H54 (cell line): ENCODE data around the gene IFI6.
A peak's percentile ranks its signal among the peaks of the same experiment; 100 is the strongest.

Experiments
- DNase-seq: peaks from one replicate; pipeline ENCODE4 v3.0.0; 2011; ENCODE audit warnings: low spot score, mixed read lengths; ENCODE audit not compliant: insufficient read length
- FAIRE-seq: peaks from 3 replicates; lab custom pipeline; 2011; peaks lifted over from hg19 to GRCh38; lab: Jason Lieb, UNC
- POLR2A ChIP-seq: IDR thresholded peaks from 2 replicates; pipeline ENCODE4 v1.6.1; 2011; ENCODE audit warnings: low read depth, mild to moderate bottlenecking, low read length

Gene IFI6

DNA sequence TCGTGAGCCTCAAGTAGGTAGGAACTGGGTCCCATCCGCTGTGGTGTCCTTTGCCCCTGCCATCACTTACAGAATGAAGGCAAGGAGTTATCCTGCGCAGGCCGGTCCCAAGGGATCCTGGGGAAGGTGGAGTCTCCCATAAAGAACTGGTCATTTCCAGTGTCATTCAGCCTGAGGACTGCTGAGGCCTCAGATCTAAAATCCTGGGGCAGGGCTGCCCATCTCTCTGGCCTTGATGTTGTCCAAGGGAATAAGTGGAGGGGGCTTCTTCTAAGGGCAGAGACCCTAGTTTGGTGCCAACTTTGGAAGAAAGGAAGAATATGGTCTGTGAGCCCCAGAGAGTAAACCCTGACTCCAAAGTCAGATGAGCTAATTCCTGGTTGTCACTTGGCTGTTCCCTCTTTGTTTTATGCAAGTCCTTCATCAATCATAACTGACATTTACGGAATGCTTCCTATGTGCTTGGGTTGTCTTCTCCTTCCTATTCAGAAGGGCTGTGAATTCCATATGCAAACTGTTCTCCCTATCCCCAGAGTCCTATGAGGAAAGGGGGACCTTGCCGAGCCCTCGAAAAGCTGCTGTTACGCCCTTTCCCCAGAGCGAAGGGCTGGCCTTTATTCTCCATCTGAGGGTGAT lies 6.9 kb downstream of the IFI6 start:
- FAIRE-seq: no peak
- no peak for DNase-seq
- no peak for TF ChIP-seq POLR2A

- no peak for TF ChIP-seq POLR2A
- DNase-seq (no peak), FAIRE-seq (no peak)
Observed at GRCh38 chr1:27664291-27664690, 7.7 kb downstream of the IFI6 start.

DNA sequence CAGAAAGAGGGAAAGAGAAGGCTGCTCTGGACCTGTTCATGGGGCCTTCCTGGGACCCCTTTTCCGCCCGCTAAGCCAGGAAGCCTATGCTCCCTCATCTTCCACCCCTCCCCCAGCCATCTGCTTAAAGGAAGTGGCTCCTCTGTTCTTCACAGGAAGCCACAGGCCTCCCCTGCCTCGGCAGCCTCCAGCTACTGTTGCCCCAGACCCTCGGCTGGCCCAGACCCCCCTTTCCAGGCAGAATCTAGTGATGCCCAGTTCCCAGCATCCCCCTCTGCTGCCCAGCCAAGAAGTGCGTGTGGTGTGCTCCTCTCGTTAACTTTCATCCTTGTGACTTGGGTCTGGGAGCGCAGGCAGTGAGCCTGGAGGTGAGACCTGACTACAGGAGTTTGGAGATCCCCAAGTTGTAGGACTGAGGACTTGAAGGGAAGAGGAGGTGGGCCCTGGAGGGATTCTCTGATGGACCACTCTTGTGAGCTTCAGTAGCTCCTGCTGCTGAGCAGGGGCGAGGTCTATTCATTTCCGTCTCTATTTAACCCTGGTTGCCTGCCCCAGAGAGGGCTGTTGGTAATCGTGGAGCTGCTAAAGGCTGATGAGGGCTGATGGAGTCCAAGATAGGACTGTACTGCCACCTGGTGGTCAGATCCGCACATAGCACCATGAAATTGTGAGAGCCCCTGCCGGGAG lies 9.1 kb downstream of the IFI6 start:
- DNase-seq (peak; percentile 47), FAIRE-seq (peak; percentile 11)
- no peak for TF ChIP-seq POLR2A

DNA sequence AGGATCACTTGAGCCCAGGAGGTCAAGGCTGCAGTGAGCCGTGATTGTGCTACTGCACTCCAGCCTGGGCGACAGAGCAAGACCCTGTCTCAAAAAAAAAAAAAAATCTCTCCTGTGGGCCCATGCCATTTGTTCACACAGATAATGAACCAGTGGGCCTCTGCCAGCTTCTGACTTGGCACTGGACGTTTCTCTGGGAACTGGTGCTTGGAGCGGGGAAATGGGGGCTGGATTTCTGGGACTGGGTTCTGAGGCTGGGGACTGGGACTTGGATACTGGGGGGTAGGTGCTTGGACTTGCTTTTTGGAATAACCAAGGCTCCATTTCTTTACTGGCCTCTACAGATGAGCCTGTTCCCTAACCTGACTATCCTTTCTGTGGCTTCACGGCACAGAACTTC lies 9.7 kb downstream of the IFI6 start:
- no peak for TF ChIP-seq POLR2A
- FAIRE-seq (no peak), DNase-seq (no peak)

- no peak for TF ChIP-seq POLR2A
- no peak for FAIRE-seq
- DNase-seq: no peak
Observed at GRCh38 chr1:27661412-27662075, 10.4 kb downstream of the IFI6 start.

GRCh38 chr1:27660300-27660835 lies 11.6 kb downstream of the IFI6 start:
- DNase-seq (no peak), FAIRE-seq (no peak)
- no peak for TF ChIP-seq POLR2A

GRCh38 chr1:27659497-27660299 lies 12.3 kb downstream of the IFI6 start:
- no peak for FAIRE-seq
- DNase-seq: no peak
- no peak for TF ChIP-seq POLR2A

GRCh38 chr1:27658951-27659496 lies 13.0 kb downstream of the IFI6 start:
- peak; percentile 61 for DNase-seq
- TF ChIP-seq POLR2A: no peak
- FAIRE-seq: peak; percentile 82

DNA sequence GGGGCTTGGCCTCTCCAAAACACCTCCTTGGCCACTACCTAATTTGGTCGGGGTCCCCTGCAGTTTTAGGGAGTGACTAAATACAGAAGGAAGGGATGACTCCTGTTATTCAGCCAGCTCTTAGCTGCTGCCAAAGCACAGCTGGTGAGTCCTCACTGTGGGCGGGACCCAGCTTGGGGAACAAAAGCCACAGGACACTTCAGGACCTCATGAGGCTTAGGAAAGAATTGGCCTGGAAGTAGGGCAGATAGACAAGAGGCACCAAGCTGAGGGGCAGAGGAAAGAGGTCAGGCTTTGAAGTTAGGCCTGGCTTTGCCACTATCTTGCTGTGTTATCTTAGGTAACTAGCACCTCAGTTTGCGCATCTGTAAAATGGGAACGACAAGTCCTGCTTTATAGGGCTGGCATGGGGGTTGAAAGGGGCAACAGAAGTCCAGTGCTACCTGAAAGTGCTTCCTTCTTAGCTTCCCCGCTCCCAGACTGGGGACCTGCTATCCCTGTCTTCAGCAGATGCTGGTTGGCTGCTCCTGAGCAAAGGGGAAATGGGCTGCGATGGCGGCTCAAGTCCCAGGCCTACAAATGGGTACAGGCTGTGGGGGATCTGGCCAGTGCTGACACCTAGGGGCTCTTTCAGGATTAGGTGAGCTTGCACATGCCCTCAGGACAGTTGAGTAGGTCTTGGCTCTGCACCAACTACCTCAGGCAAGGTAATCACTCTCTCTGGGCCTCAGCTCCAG lies 15.7 kb downstream of the IFI6 start:
- FAIRE-seq (no peak), DNase-seq (peak; percentile 71)
- TF ChIP-seq POLR2A: no peak

DNA sequence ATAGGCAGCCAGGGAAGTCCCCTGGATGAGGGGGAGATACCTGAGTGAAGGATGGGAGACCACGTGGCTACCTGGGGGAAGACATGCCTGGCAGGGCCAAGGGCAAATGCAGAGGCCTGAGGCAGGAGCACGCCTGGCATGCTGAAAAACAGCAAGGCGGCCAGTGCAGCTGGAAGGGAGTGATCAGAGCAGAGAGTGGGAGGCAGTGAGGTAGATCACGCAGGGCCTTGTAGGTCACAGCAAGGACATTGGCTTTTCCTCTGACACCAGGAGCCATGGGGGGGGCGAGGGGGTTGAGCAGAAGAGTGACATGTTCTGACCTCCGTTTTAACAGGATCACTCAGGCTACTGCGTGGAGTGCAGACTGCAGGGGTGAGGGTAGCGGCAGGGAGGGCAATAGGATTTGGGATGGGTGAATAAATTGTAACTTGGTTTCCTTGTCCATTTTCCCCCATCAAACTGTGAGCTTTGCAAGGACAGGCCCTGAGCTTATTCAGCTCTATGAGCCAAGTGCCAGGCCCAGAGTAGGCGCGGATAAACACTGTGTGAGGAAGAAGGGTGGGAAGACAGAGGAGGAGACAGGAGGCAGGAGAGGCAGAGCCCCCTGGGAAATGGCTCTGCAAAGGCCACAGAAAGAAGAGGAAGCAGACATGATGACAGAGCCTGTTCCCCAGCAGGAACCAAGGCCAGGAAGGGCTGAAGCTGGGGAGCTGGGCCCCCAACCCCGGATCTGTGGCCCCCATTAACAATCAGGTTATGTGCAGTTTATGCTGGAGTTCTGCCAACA lies 16.6 kb downstream of the IFI6 start:
- DNase-seq (no peak), FAIRE-seq (no peak)
- no peak for TF ChIP-seq POLR2A

DNA sequence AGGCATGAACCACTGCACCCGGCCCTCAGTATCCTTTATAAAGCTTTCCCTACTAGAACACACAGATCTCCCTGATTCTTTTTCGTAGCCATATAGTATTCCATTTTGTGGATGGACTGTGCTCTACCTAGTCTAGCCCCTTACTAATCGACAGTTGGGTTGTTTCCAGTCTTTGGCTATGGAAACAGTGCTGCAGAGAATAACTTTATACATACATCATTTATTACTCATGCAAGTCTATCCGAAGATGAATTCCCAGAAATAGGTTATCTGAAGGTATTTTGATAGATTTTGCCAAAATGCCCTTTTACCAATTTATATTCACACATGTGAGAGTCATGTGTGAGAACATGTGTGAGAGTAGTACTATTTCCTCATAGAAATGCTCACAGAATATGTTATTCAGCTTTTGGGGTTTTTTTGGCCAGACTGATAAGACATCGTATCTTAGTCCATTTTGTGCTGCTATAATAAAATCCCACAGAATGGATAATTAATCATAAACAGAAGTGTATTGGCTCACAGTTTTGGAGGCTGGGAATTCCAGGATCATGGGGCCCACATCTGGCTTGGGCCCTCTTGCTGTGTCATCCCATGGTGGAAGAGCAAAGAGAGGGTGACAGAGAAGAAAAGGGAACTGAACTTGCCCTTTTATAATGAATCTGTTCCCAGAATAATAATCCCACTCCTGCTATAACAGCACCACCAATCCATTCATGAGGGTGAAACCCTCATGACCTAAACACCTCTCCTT lies 19.7 kb downstream of the IFI6 start:
- DNase-seq (no peak), FAIRE-seq (no peak)
- no peak for TF ChIP-seq POLR2A
